Measurements from ENCODE around the gene MBP. TPM values are rescaled to one million over a fixed set of nuclear protein-coding genes. Genes with fewer than 3 reads are reported as not detected.

Gene MBP
- total and polyA plus RNA-seq, 2 donors (not counting 3 experiments of a cell fraction or from before 2014, with no cell fraction given), result 1.7 to 2.3 TPM

DNA sequence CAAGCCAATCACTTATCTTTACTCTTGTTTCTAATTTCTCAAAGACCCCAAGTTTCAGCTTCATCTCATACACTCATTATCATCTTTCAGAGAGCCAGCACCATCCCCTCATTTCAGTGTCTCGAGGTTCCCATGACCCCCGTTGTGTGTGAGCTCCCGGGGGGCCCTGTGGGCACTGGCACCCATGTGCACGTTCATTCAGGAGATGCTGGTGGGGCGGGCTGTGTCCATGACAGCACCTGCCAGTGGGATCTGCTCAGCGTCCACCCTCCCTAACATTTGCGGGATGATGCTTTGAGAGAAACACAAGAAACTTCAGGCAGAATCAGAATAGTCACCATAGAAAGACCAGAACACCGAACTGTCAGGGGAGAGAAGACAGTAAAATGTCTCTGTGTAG lies 120.5 kb downstream of the MBP start:
- TF ChIP-seq, protein P1, sequence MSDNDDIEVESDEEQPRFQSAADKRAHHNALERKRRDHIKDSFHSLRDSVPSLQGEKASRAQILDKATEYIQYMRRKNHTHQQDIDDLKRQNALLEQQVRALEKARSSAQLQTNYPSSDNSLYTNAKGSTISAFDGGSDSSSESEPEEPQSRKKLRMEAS (IDR thresholded peaks at IDR 0.05; ENCODE audit: insufficient read depth, insufficient read length), result no peak
- TF ChIP-seq EZH2 (IDR thresholded peaks at IDR 0.05; ENCODE audit: borderline replicate concordance, low read depth, low read length, severe bottlenecking), result no peak
- no peak for TF ChIP-seq FOS (IDR thresholded peaks at IDR 0.05; ENCODE audit: borderline replicate concordance, insufficient read depth, low read length)
- no peak for TF ChIP-seq MYC (IDR thresholded peaks at IDR 0.05; ENCODE audit: low read depth, low read length)
- TF ChIP-seq, protein P2, sequence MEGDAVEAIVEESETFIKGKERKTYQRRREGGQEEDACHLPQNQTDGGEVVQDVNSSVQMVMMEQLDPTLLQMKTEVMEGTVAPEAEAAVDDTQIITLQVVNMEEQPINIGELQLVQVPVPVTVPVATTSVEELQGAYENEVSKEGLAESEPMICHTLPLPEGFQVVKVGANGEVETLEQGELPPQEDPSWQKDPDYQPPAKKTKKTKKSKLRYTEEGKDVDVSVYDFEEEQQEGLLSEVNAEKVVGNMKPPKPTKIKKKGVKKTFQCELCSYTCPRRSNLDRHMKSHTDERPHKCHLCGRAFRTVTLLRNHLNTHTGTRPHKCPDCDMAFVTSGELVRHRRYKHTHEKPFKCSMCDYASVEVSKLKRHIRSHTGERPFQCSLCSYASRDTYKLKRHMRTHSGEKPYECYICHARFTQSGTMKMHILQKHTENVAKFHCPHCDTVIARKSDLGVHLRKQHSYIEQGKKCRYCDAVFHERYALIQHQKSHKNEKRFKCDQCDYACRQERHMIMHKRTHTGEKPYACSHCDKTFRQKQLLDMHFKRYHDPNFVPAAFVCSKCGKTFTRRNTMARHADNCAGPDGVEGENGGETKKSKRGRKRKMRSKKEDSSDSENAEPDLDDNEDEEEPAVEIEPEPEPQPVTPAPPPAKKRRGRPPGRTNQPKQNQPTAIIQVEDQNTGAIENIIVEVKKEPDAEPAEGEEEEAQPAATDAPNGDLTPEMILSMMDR (IDR thresholded peaks at IDR 0.05; ENCODE audit: extremely low read depth in 1 of 2, insufficient read depth in 1 of 2, low read depth in 1 of 2, low read length in 2 of 2), result no peak
- no peak for TF ChIP-seq POLR2A (IDR thresholded peaks at IDR 0.05; ENCODE audit: low read depth, low read length)
- no peak for TF ChIP-seq JUN (IDR thresholded peaks at IDR 0.05; ENCODE audit: borderline replicate concordance, insufficient read depth, insufficient read length, low read depth)
- TF ChIP-seq GATA2 (IDR thresholded peaks at IDR 0.05; ENCODE audit: insufficient read depth, insufficient read length, low read depth, low read length), result no peak
- TF ChIP-seq POLR2AphosphoS5 (IDR thresholded peaks at IDR 0.05; ENCODE audit: insufficient read depth, low read depth, low read length), result no peak

More for the DNA sequence above, 120.5 kb downstream of the MBP start:
- CTCF ChIA-PET, result interaction anchor here (0.8 to 4.2 kb wide), 3 partner anchors 12 to 29 kb away, joined by 3 to 19 read pairs (median 3); no protein-coding TSS in a partner anchor
- dilution Hi-C loops (cut with MboI; ENCODE audit: extremely low pct_ligation_motif_present, low sequenced_read_pairs), result no loop called here
- FAIRE-seq (no peak), DNase-seq (ENCODE audit: low read depth, low spot score) (no peak)
- Histone ChIP-seq H4K20me1 (replicated peaks; ENCODE audit: control insufficient read depth, extremely low read depth, insufficient read depth, low read length) (no peaks in the 10 kb centered on the region), H2AFZ (ENCODE audit: low read depth, low read length) (no peak overlapping the region), H3K4me3 (replicated peaks in 1 of 3; ENCODE audit: insufficient read depth in 1 of 3, low read depth in 1 of 3, low read length in 3 of 3) (no peak overlapping the region), H3K36me3 (ENCODE audit: control insufficient read depth in 2 of 2, extremely low read depth in 1 of 2, insufficient read depth in 2 of 2, low read length in 2 of 2) (no peaks in the 10 kb centered on the region), H3K9me1 (replicated peaks; ENCODE audit: control insufficient read depth, extremely low read depth, insufficient read depth, low read length) (no peaks in the 10 kb centered on the region), H3K79me2 (ENCODE audit: control insufficient read depth, insufficient read depth, low read length) (no peaks in the 10 kb centered on the region), H3K9ac (replicated peaks; ENCODE audit: extremely low read depth, insufficient read depth, low read length) (no peak overlapping the region), H3K9me3 (replicated peaks; ENCODE audit: control insufficient read depth, insufficient read depth, low read length) (no peaks in the 10 kb centered on the region), H3K4me2 (ENCODE audit: insufficient read depth, low read length) (no peak overlapping the region), H3K4me1 (ENCODE audit: control insufficient read depth, extremely low read depth, insufficient read depth, low read length) (no peaks in the 10 kb centered on the region), H3K27ac (ENCODE audit: insufficient read depth, low read depth, low read length) (no peak overlapping the region), H3K27me3 (ENCODE audit: control insufficient read depth in 2 of 2, insufficient read depth in 2 of 2, low read length in 2 of 2) (peaks cover 0 to 4% of the 10 kb centered on the region in 2 experiments)
- no TSS peak for BruUV-seq (replicated peaks)
- intact Hi-C loops (cut with micrococcal nuclease), result no loop called here
- POLR2A ChIA-PET, result no interaction called here

Measured in endothelial cell of umbilical vein (primary cell).